Sigmoid colon (tissue), 4 donors: ENCODE data around the gene SSR1.

Experiments used
- CTCF ChIP-seq, 4 experiments: fragments of 450-650 bp in 3 of 4; fragments of 200-600 bp in 1 of 4; IDR thresholded peaks; one replicate each; pipeline ENCODE4 v1.5.1; 2016 to 2019; ENCODE audit warnings: antibody characterized with exemption in 4 of 4, mild to moderate bottlenecking in 3 of 4, moderate library complexity in 2 of 4
- POLR2A ChIP-seq, 2 donors: fragments of 450-650 bp; IDR thresholded peaks; one replicate each; pipeline ENCODE4 v1.6.1; 2016; ENCODE audit warnings: antibody characterized with exemption in 2 of 2, mild to moderate bottlenecking in 2 of 2, moderate library complexity in 2 of 2
- POLR2AphosphoS5 ChIP-seq, 4 donors: sonication (generic); formaldehyde crosslinking; IDR thresholded peaks; one replicate each; pipeline ENCODE4 v1.6.1; 2017; ENCODE audit warnings: antibody characterized with exemption in 4 of 4

DNA sequence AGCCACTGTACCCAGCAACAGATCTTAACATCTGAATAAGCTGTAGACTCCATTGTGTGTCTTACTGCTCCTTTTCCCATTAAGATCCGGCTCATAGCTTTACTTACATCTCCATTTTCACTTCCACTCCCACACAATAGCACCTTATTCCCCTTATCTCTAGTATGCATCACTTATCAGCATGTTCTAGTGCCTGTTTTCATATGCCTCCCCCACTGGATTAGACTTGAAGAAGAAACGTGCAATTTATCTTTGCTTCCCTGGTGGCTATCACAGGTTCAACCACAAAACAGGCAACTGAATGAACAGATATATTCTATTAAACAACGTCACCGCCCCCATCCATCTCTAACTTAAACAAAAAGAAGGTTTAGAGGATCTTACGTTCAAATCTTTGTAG lies 12.1 kb downstream of the SSR1 start:
- TF ChIP-seq POLR2A (IDR thresholded peaks at IDR 0.05) (no peak), POLR2AphosphoS5 (IDR thresholded peaks at IDR 0.05) (no peak), CTCF (IDR thresholded peaks at IDR 0.05) (no peak)
